GM23248 (cell line): ENCODE data around the gene ESRRB. TPM values are rescaled to one million over a fixed set of nuclear protein-coding genes. Genes with fewer than 3 reads are reported as not detected.

ENCODE experiments used
- DNase-seq: peaks from one replicate; pipeline ENCODE4 v3.0.0-alpha.2; 2015
- H2AFZ ChIP-seq: fragments of 200-600 bp; sonication (generic); 2 replicates; pipeline ENCODE4 v1.6.1; 2016; ENCODE audit warnings: antibody characterized with exemption
- H3F3A ChIP-seq: fragments of 200-600 bp; sonication (generic); 2 replicates; pipeline ENCODE4 v1.6.1; 2016; ENCODE audit warnings: mild to moderate bottlenecking, antibody characterized with exemption, mixed run types; ENCODE audit not compliant: insufficient read depth
- H3K27ac ChIP-seq: fragments of 200-600 bp; sonication (generic); 2 replicates; pipeline ENCODE4 v1.5.1; 2016; ENCODE audit warnings: mild to moderate bottlenecking
- H3K27me3 ChIP-seq: fragments of 200-600 bp; sonication (generic); replicated peaks from 2 replicates; pipeline ENCODE4 v1.6.1; 2016; ENCODE audit warnings: mild to moderate bottlenecking; ENCODE audit not compliant: insufficient read depth
- H3K36me3 ChIP-seq: fragments of 200-600 bp; sonication (generic); 2 replicates; pipeline ENCODE4 v1.6.1; 2016; ENCODE audit warnings: low read depth, mild to moderate bottlenecking
- H3K4me1 ChIP-seq: fragments of 200-600 bp; sonication (generic); 2 replicates; pipeline ENCODE4 v1.6.1; 2016; ENCODE audit warnings: mild to moderate bottlenecking; ENCODE audit not compliant: insufficient read depth
- H3K4me2 ChIP-seq: fragments of 200-600 bp; sonication (generic); one replicate; pipeline ENCODE4 v1.6.1; 2016; ENCODE audit warnings: mild to moderate bottlenecking; ENCODE audit not compliant: unreplicated experiment
- H3K4me3 ChIP-seq: fragments of 200-600 bp; sonication (generic); 2 replicates; pipeline ENCODE4 v1.5.1; 2016; ENCODE audit warnings: mild to moderate bottlenecking
- H3K79me2 ChIP-seq: fragments of 200-600 bp; sonication (generic); 2 replicates; pipeline ENCODE4 v1.6.1; 2016; ENCODE audit warnings: mild to moderate bottlenecking; ENCODE audit not compliant: insufficient read depth
- H3K9ac ChIP-seq: fragments of 200-600 bp; sonication (generic); 2 replicates; pipeline ENCODE4 v1.6.1; 2016; ENCODE audit warnings: mild to moderate bottlenecking
- H3K9me2 ChIP-seq: fragments of 200-600 bp; sonication (generic); 2 replicates; pipeline ENCODE4 v1.6.1; 2016; ENCODE audit warnings: mixed run types, mild to moderate bottlenecking, moderate library complexity; ENCODE audit not compliant: insufficient read depth
- H3K9me3 ChIP-seq: fragments of 200-600 bp; sonication (generic); one replicate; pipeline ENCODE4 v1.6.1; 2017; ENCODE audit warnings: low read depth
- H4K20me1 ChIP-seq: fragments of 200-600 bp; sonication (generic); 2 replicates; pipeline ENCODE4 v1.6.0; 2016; ENCODE audit not compliant: insufficient read depth
- EZH2 ChIP-seq: fragments of 200-600 bp; sonication (generic); IDR thresholded peaks from 2 replicates; pipeline ENCODE4 v1.6.1; 2018; ENCODE audit warnings: antibody characterized with exemption, mild to moderate bottlenecking; ENCODE audit not compliant: insufficient read depth, poor library complexity, severe bottlenecking
- EZH2phosphoT487 ChIP-seq: fragments of 200-600 bp; sonication (generic); IDR thresholded peaks from 2 replicates; pipeline ENCODE4 v1.6.1; 2018; ENCODE audit warnings: antibody characterized with exemption, moderate library complexity, mild to moderate bottlenecking, low read depth; ENCODE audit not compliant: insufficient read depth
- WGBS, 2 experiments: methylation state at CpG; one replicate each; pipeline ENCODE4 v1.1.6; 2015 to 2017; ENCODE audit warnings: low lambda C conversion rate in 2 of 2, low coverage in 1 of 2; ENCODE audit errors: missing lambda C conversion rate in 2 of 2; 5-methylcytosine and 5-hydroxymethylcytosine counted together
- in situ Hi-C: fragments of 300-500 bp; cut with MboI; formaldehyde crosslinking; loops from 2 replicates; pipeline ENCODE4 v1.15.0; 2020
- polyA plus RNA-seq: library from polyadenylated mRNA; unstranded; fragments of >200 nt; fragmentation: Nextera tagmentation; extraction: Ambion mirVana; gene quantifications from 2 replicates; pipeline ENCODE4 v1.2.1, GENCODE V29; 2016
- total RNA-seq: library from RNA; depleted of rRNA; stranded (reverse); fragments of >200 nt; shearing (Covaris generic); gene quantifications from 2 replicates; pipeline ENCODE4 v1.2.3, GENCODE V29; 2014

ESRRB gene
- total and polyA plus RNA-seq, 2 experiments from 2014 or later: not detected

GRCh38 chr14:76343386-76343785 lies 32.6 kb upstream of the ESRRB start:
- WGBS, 2 experiments: 9 to 15% methylated on average over 4 of the region's 4 CpGs
- Histone ChIP-seq H3K9me2 (no peaks in the 10 kb centered on the region), H3F3A (no peaks in the 10 kb centered on the region), H3K9ac (no peak overlapping the region), H3K4me3 (no peak overlapping the region), H3K79me2 (no peaks in the 10 kb centered on the region), H2AFZ (no peak overlapping the region), H3K27ac (no peak overlapping the region), H4K20me1 (no peaks in the 10 kb centered on the region), H3K4me1 (no peaks in the 10 kb centered on the region), H3K4me2 (no peak overlapping the region), H3K9me3 (no peaks in the 10 kb centered on the region), H3K36me3 (no peaks in the 10 kb centered on the region), H3K27me3 (0 out of 2 replicates have a peak, but pooled peaks cover 3% of the 10 kb centered on the region)
- TF ChIP-seq EZH2phosphoT487 (no peak), EZH2 (no peak)
- in situ Hi-C loops: no loop called here
- no peak for DNase-seq

GRCh38 chr14:76346391-76347160 lies 29.4 kb upstream of the ESRRB start:
- WGBS, 2 experiments: 33 to 35% methylated on average over 8 of the region's 8 CpGs
- no peaks in the 10 kb centered on the region for H3K27me3 ChIP-seq
- in situ Hi-C loops: no loop called here
- no peaks in the 10 kb centered on the region for H3F3A ChIP-seq
- no peaks in the 10 kb centered on the region for H3K9me3 ChIP-seq
- no peak overlapping the region for H3K27ac ChIP-seq
- no peak for DNase-seq
- H3K4me2 ChIP-seq: no peak overlapping the region
- no peak overlapping the region for H3K9ac ChIP-seq
- TF ChIP-seq EZH2phosphoT487 (no peak), EZH2 (no peak)
- no peaks in the 10 kb centered on the region for H4K20me1 ChIP-seq
- no peaks in the 10 kb centered on the region for H3K36me3 ChIP-seq
- no peaks in the 10 kb centered on the region for H3K9me2 ChIP-seq
- H3K79me2 ChIP-seq: no peaks in the 10 kb centered on the region
- H3K4me3 ChIP-seq: no peak overlapping the region
- H2AFZ ChIP-seq: no peak overlapping the region
- H3K4me1 ChIP-seq: peaks cover 7% of the 10 kb centered on the region; the same call in 1 of the 2 replicates

- DNase-seq: peak; percentile 65
- no peaks in the 10 kb centered on the region for H3K79me2 ChIP-seq
- no peak for TF ChIP-seq EZH2
- no peak for TF ChIP-seq EZH2phosphoT487
- H3K27me3 ChIP-seq: no peaks in the 10 kb centered on the region; the same call in 1 of the 2 replicates
- no peaks in the 10 kb centered on the region for H3K9me3 ChIP-seq
- in situ Hi-C loops: no loop called here
- H3K9ac ChIP-seq: no peak overlapping the region
- no peak overlapping the region for H2AFZ ChIP-seq
- 28 to 31% methylated on average over 8 of the region's 8 CpGs for WGBS, 2 experiments
- H3K4me2 ChIP-seq: no peak overlapping the region
- no peak overlapping the region for H3K27ac ChIP-seq
- H3K36me3 ChIP-seq: no peaks in the 10 kb centered on the region
- no peaks in the 10 kb centered on the region for H3F3A ChIP-seq
- no peaks in the 10 kb centered on the region for H4K20me1 ChIP-seq
- H3K4me3 ChIP-seq: no peak overlapping the region
- H3K9me2 ChIP-seq: no peaks in the 10 kb centered on the region
- H3K4me1 ChIP-seq: peaks cover 7% of the 10 kb centered on the region; the same call in 1 of the 2 replicates
These were observed 27.0 kb upstream of the ESRRB start for GRCh38 chr14:76348898-76349297.

- Histone ChIP-seq H3K27ac (no peak overlapping the region), H3K9me2 (no peaks in the 10 kb centered on the region), H3K9me3 (no peaks in the 10 kb centered on the region), H3K36me3 (no peaks in the 10 kb centered on the region), H3F3A (no peaks in the 10 kb centered on the region), H3K9ac (no peak overlapping the region), H3K4me3 (no peak overlapping the region), H2AFZ (no peak overlapping the region), H3K4me1 (peaks cover 7% of the 10 kb centered on the region; the same call in 1 of the 2 replicates), H4K20me1 (no peaks in the 10 kb centered on the region), H3K4me2 (no peak overlapping the region), H3K27me3 (no peaks in the 10 kb centered on the region; the same call in 1 of the 2 replicates), H3K79me2 (no peaks in the 10 kb centered on the region)
- DNase-seq: no peak
- in situ Hi-C loops: no loop called here
- 51 to 55% methylated on average over 4 of the region's 4 CpGs for whole genome bisulfite sequencing, 2 experiments
- TF ChIP-seq EZH2 (no peak), EZH2phosphoT487 (no peak)
These were observed 25.9 kb upstream of the ESRRB start for GRCh38 chr14:76349993-76350392.
